ELF-1 (cell line): ENCODE data around the gene CRACR2B.
A peak's percentile ranks its signal among the peaks of the same experiment; 100 is the strongest.

Experiments used
- DNase-seq: peaks from one replicate; pipeline ENCODE4 v3.0.0-alpha.2; 2016; ENCODE audit warnings: low read depth, low spot score

The CRACR2B gene

DNA sequence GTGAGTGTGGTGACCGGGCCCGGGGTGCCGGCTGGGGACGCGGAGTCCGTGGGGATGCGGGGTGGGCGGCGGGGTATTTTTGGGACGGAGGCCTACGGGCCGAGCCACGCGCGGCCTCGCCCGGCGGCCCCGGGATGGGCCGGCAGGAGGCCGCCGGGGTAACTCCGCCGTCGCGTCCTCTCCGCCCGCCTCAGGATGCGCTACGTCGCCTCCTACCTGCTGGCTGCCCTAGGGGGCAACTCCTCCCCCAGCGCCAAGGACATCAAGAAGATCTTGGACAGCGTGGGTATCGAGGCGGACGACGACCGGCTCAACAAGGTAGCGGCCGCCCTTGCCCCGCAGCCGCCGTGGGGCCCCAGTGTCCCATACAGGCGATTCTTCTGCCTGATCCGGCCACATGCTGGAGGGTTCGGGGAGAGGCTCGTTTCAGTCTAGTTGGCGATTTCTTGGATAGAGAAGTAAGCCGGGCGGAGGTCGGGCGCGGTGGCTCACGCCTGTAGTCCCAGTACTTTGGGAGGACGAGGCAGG is 17.6 kb upstream of the CRACR2B start:
- no peak for DNase-seq

DNA sequence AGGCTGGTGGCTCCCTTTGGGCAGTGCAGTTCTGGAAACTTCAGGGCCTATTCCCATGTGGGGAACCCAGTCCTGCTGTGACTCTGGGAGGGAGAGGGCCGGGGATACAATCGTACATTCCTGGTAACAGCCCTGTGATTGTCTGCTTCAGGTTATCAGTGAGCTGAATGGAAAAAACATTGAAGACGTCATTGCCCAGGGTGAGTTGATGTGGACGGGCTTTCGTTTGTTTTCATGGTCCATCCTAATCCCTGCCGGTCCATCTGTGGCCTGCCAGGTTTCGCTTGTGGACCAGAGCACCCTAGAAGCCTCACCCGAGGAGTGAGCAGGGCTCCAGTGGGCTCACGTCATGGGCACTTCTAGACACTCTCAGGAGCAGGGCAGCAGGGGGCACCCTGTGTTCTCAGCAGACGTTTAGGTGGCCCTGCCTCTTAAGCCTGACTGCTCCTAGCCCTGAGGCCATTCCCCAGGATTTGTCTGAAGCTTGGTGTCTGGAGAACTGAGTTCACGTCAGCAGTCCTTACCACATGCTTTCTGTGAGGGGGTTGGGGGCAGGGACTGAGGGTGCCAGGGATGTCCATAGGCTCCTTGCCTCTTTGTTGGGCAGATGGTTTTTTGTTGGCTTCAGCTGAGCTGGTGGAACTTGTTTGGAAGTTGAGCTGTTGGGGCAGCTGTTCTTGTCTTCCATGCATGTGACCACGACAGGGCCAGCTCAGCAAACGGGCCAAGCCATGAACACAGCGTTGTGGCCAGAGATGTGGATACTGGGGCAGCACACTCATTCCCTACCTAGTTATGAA is 16.1 kb upstream of the CRACR2B start:
- DNase-seq: peak; percentile 37

DNA sequence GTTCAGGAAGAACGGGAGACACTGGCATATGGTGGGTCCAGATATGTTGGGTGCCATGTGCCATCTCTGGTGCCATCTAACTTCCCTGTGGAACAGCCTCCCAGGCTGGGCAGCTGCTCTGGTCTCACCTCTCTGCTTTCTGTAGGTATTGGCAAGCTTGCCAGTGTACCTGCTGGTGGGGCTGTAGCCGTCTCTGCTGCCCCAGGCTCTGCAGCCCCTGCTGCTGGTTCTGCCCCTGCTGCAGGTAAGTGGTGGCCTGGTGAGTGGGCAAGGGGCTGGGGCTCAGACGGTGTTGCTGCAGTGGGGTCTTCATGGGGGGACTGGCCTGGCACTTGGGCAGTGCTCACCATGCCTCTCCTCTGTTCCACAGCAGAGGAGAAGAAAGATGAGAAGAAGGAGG is 15.3 kb upstream of the CRACR2B start:
- no peak for DNase-seq

DNA sequence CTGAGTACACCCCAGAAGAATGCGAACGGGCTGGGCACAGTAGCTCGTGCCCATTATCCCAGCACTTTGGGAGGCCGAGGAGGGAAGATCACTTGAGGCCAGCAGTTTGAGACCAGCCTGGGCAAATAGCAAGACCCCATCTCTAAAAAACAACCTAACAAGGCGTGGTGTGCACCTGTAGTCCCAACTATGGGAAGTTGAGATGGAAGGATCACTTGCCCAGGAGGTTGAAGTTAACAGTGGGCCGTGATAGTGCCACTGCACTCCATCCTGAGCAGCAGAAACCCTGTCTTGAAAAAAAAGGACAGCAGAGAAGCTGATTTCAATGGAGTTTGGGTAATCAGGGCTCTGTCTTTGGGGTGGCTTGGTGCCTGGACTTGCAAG is 14.7 kb upstream of the CRACR2B start:
- DNase-seq: no peak

- peak; percentile 32 for DNase-seq
Measured at GRCh38 chr11:813456-814096, 14.1 kb upstream of the CRACR2B start.

- no peak for DNase-seq
Measured at GRCh38 chr11:815675-816432, 11.9 kb upstream of the CRACR2B start.

DNA sequence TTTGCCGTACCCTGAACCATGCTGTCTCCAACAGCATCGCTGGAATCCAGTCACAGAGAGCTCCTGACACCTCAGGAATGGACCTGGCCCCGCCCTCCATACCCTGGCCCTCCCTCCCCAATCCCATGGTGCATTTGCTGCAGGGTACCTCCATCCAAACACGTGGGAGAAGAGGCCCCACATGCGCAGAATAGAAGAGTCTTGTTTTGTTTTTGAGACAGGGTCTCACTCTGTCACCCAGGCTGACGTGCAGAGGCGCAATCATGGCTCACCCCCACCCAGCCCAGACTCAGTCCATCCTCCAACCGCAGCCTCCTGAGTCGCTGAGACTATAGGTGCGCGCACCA is 11.3 kb upstream of the CRACR2B start:
- peak; percentile 30 for DNase-seq

GRCh38 chr11:818396-819128 is 9.2 kb upstream of the CRACR2B start, which contains the start of gene PNPLA2:
Gene PNPLA2, plus strand, starts transcription at chr11:818914. Its CDS starts 805 bp downstream, at chr11:819719.
- DNase-seq: no peak

DNA sequence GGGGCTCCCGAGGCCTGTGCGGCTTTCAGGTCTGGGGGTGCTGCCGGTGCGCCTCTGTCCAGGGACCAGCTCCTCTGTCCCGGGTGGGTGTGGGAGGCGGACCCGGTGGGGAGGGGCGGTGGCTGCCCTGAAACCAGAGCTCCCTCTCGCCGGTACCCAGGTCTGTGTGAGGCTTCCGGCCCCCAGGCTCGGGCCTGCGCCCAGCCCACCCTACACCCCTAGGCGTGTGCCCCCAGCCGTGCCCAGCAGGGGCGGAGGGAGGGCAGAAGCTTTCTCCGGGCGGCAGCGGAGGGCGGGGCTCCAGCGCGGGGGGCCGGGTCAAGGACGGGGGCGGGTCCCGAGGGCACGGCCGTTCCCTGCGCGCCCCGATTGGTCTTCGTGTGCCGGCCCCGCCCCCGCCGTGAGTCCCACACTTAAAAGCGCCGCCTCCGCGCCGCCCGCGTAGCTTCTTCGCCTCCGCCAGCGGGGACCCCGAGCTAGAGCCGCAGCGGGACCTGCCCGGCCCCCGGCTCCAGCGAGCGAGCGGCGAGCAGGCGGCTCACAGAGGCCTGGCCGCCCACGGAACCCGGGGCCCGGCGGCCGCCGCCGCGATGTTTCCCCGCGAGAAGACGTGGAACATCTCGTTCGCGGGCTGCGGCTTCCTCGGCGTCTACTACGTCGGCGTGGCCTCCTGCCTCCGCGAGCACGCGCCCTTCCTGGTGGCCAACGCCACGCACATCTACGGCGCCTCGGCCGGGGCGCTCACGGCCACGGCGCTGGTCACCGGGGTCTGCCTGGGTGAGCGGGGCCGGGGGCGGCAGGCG is 8.4 kb upstream of the CRACR2B start:
- DNase-seq: peak; percentile 83

DNA sequence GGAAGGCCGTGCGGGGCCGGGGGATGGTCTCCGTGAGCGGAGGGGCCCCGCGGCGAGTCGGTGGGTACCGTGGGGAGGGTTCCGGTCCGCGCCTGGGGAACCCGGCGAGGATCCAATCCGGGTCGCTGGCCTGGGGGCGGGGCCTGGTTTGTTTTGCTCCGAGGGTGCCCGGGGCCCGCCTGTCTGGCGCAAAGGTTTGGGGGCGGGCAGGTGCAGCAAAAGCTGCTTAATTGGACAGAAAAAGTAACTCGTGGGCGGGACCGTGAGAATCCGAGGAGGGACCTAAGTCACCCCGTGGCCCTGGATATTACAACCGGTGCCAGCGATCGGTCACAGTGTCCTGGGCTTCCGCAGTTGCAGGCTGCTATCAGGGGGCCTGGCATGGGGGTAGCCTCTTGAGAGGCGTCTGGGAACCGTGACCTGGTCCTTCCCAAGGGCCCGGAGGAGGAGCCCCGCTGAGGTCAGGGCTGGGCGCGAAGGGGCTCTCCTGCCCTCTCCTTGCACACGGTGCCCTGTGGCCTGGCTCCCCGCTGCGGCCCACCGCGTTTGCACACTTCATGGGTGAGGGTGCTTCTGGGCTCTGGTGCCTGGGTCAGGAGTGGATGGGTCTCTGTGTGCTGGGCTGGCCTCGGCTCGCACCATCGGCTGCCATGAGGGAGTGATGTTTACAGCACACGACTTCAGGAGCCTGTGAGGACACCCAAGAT is 7.6 kb upstream of the CRACR2B start:
- peak; percentile 59 for DNase-seq

DNA sequence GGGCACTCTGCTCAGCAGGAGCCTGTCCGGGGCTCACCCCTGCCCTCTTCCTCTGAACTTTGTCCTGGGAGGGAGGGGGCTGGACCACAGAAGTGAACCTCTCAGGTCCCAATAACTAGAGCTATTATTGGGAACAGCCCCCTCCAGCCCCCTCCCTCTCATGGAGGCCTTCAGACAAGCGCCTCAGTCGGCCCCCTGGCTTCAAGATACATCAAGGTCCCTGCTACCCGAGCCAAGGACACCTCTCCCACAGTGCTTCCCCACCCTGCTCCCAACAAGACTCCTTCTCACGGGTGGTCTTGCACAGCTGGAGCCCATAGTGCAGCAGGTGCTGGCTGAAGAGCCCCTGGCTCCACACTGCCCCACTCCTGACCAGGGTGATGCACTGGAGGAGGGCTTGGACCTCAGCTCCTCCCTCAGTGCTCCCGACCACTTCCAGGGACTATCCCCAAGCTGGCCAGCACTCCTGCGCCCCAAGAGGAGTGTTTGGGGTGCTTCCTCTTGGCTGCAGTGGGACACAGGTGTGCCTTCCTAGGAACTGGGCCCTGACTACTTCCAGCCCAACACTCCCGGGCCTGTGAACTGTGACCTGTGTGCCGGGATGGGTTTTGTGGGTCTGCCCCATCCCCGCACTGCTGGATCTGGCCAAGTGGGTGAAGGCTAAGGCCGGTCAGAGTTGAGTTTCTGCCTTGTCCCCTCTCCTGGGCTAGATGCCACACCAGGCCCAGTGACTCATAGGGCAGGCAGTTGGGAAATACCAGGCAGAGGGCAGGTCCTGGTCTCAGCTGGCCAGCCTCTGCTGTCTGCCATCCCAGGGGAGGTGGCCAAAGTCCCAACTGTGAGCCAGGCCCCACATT is 6.8 kb upstream of the CRACR2B start:
- DNase-seq: no peak

GRCh38 chr11:821512-822371 is 6.0 kb upstream of the CRACR2B start:
- no peak for DNase-seq

DNA sequence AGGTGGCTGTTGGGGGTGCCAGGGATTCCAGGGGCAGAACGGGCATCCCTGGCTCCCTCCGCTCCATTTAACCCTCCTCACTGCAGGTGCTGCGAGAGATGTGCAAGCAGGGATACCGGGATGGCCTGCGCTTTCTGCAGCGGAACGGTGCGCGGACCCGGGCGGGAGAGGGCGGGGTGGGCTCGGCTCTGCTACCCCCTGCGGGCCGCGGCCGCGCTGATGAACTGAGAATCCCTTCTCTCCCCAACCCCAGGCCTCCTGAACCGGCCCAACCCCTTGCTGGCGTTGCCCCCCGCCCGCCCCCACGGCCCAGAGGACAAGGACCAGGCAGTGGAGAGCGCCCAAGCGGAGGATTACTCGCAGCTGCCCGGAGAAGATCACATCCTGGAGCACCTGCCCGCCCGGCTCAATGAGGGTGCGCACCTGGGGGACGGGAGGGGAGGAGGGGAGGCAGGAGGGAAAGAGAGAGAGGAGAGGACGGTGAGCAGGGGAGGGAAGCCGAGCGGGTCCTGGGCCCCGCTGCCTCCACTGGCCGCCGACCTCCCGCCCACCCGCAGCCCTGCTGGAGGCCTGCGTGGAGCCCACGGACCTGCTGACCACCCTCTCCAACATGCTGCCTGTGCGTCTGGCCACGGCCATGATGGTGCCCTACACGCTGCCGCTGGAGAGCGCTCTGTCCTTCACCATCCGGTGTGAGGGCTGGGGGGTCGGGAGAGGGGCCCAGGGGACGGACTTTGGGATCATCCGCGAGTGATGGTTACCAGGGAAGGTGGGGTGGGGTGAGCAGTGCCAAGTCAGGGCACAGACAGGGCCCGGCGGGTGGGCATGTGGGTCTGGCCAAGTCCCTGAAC is 4.1 kb upstream of the CRACR2B start:
- DNase-seq: no peak

GRCh38 chr11:824292-824880 is 3.3 kb upstream of the CRACR2B start:
- peak; percentile 45 for DNase-seq

GRCh38 chr11:824942-825341 is 2.8 kb upstream of the CRACR2B start:
- DNase-seq: no peak

DNA sequence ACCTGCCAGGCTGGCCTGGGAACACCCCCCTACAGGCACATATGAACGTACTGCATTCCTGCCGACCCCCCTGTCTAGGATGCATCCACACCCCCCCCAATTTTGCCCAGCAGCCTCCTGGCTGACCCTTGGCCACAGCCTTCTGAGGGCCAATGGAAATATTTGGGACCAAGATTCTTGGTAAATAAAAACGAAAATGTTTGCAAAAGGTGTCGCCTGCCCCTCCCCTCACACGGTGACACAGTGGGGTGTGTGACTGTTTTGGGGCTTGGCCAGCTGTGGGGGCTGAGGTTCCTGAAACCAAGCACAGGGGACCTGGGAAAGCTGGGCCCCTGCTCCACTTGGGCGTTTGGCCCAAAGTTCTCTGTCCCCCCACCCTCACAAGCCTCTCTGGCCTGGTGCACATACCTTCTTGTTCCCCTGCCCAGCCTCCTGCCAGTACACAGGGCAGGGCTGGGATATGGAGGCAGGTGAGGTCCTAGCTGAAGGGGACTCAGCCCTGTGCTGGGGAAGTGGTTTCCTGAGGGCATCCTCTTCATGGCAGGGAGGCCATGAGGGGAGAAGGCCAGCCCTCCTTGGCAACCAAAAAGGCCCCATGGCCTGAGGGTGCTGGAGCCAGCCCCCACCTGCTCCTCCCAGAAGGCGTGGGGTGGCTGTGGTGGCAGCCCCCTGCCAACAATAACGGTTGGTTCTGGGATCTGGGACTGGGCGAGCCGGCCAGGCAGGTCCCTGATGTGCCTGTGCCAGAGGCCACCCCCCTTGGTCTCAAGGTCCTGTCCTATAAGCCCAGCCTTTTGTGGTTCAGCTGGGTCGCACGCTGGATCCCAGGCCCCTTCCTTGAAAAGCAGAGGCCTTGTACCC is 2.1 kb upstream of the CRACR2B start:
- no peak for DNase-seq
